ENCODE results near the gene ZNF514. TPM values are rescaled to one million over a fixed set of nuclear protein-coding genes. Genes with fewer than 3 reads are reported as not detected.
A peak's percentile ranks its signal among the peaks of the same experiment; 100 is the strongest.
"Not testable (repeated sequence)": the region's sequence is repeated elsewhere in the genome, so short reads cannot be mapped to it uniquely, and the experiment has no call there.

The ZNF514 gene
- total RNA-seq, 1 donor from 2014 or later = 8.1 TPM

- TF ChIP-seq CTCF (IDR thresholded peaks at IDR 0.05; ENCODE audit: insufficient read depth, low read depth, low read length) (no peak), EZH2 (IDR thresholded peaks at IDR 0.05; ENCODE audit: insufficient read depth, low read length) (no peak)
- H4K20me1 ChIP-seq (ENCODE audit: insufficient read depth, low read length) = no peaks in the 10 kb centered on the region
- Mint-ChIP-seq H3K27ac (ENCODE audit: unreplicated experiment) (no peak overlapping the region), H3K4me3 (ENCODE audit: unreplicated experiment) (no peak overlapping the region), H3K27me3 (ENCODE audit: low read depth, unreplicated experiment) (peaks cover 10% of the 10 kb centered on the region), H3K36me3 (ENCODE audit: low read depth, unreplicated experiment) (peaks cover 15% of the 10 kb centered on the region), H3K4me1 (ENCODE audit: low read depth, unreplicated experiment) (peaks cover 4% of the 10 kb centered on the region), H3K9me3 (ENCODE audit: unreplicated experiment) (peaks cover 19% of the 10 kb centered on the region)
- no peak overlapping the region for H3K4me3 ChIP-seq (ENCODE audit: insufficient read depth, low read depth, low read length)
- H3K79me2 ChIP-seq (ENCODE audit: insufficient read depth, low read length) = no peaks in the 10 kb centered on the region
- FAIRE-seq (no peak), DNase-seq (ENCODE audit: low read depth) (no peak)
- H3K27me3 ChIP-seq (ENCODE audit: insufficient read depth, low read length) = no peaks in the 10 kb centered on the region
- H2AFZ ChIP-seq (ENCODE audit: low read depth, low read length) = no peak overlapping the region
- H3K9ac ChIP-seq (ENCODE audit: low read length) = no peak overlapping the region
- H3K9me3 ChIP-seq (ENCODE audit: insufficient read depth, low read depth, low read length) = no peaks in the 10 kb centered on the region
- no peak overlapping the region for H3K27ac ChIP-seq (ENCODE audit: low read depth, low read length)
- no peaks in the 10 kb centered on the region for H3K36me3 ChIP-seq (ENCODE audit: insufficient read depth, low read length)
- H3K4me1 ChIP-seq (ENCODE audit: insufficient read depth, low read length) = no peaks in the 10 kb centered on the region
- H3K4me2 ChIP-seq (ENCODE audit: low read length) = no peak overlapping the region
These were observed 44.3 kb upstream of the ZNF514 start for GRCh38 chr2:95203911-95204310.

GRCh38 chr2:95192956-95193355, 33.3 kb upstream of the ZNF514 start:
- FAIRE-seq; H3K9me3 Mint-ChIP-seq (ENCODE audit: unreplicated experiment); H3K4me2 ChIP-seq (ENCODE audit: low read length); H2AFZ ChIP-seq (ENCODE audit: low read depth, low read length); DNase-seq (ENCODE audit: low read depth); H3K4me3 Mint-ChIP-seq (ENCODE audit: unreplicated experiment); H3K27ac ChIP-seq (ENCODE audit: low read depth, low read length); H4K20me1 ChIP-seq (ENCODE audit: insufficient read depth, low read length); H3K4me3 ChIP-seq (ENCODE audit: insufficient read depth, low read depth, low read length); H3K79me2 ChIP-seq (ENCODE audit: insufficient read depth, low read length); H3K36me3 Mint-ChIP-seq (ENCODE audit: low read depth, unreplicated experiment); H3K9me3 ChIP-seq (ENCODE audit: insufficient read depth, low read depth, low read length); H3K4me1 Mint-ChIP-seq (ENCODE audit: low read depth, unreplicated experiment); H3K27me3 ChIP-seq (ENCODE audit: insufficient read depth, low read length); H3K27ac Mint-ChIP-seq (ENCODE audit: unreplicated experiment); H3K4me1 ChIP-seq (ENCODE audit: insufficient read depth, low read length); H3K9ac ChIP-seq (ENCODE audit: low read length); H3K36me3 ChIP-seq (ENCODE audit: insufficient read depth, low read length): not testable (repeated sequence)
- H3K27me3 Mint-ChIP-seq (ENCODE audit: low read depth, unreplicated experiment) = peaks cover 23% of the 10 kb centered on the region
- TF ChIP-seq CTCF (IDR thresholded peaks at IDR 0.05; ENCODE audit: insufficient read depth, low read depth, low read length) = peak; percentile 10

- H3K4me3 ChIP-seq (ENCODE audit: insufficient read depth, low read depth, low read length) = no peak overlapping the region
- H3K27ac ChIP-seq (ENCODE audit: low read depth, low read length) = no peak overlapping the region
- no peak overlapping the region for H3K27ac Mint-ChIP-seq (ENCODE audit: unreplicated experiment)
- no peaks in the 10 kb centered on the region for H3K4me1 Mint-ChIP-seq (ENCODE audit: low read depth, unreplicated experiment)
- H3K27me3 ChIP-seq (ENCODE audit: insufficient read depth, low read length) = no peaks in the 10 kb centered on the region
- no peaks in the 10 kb centered on the region for H3K79me2 ChIP-seq (ENCODE audit: insufficient read depth, low read length)
- no peak for FAIRE-seq
- peaks cover 22% of the 10 kb centered on the region for H3K9me3 Mint-ChIP-seq (ENCODE audit: unreplicated experiment)
- H3K36me3 Mint-ChIP-seq (ENCODE audit: low read depth, unreplicated experiment) = peaks cover 31% of the 10 kb centered on the region
- no peak overlapping the region for H3K4me2 ChIP-seq (ENCODE audit: low read length)
- no peak overlapping the region for H2AFZ ChIP-seq (ENCODE audit: low read depth, low read length)
- peaks cover 11% of the 10 kb centered on the region for H3K9me3 ChIP-seq (ENCODE audit: insufficient read depth, low read depth, low read length)
- DNase-seq (ENCODE audit: low read depth) = no peak
- H3K27me3 Mint-ChIP-seq (ENCODE audit: low read depth, unreplicated experiment) = peaks cover 3% of the 10 kb centered on the region
- peaks cover 13% of the 10 kb centered on the region for H3K36me3 ChIP-seq (ENCODE audit: insufficient read depth, low read length)
- TF ChIP-seq EZH2 (IDR thresholded peaks at IDR 0.05; ENCODE audit: insufficient read depth, low read length) (no peak), CTCF (IDR thresholded peaks at IDR 0.05; ENCODE audit: insufficient read depth, low read depth, low read length) (no peak)
- H3K9ac ChIP-seq (ENCODE audit: low read length) = no peak overlapping the region
- H4K20me1 ChIP-seq (ENCODE audit: insufficient read depth, low read length) = no peaks in the 10 kb centered on the region
- no peaks in the 10 kb centered on the region for H3K4me1 ChIP-seq (ENCODE audit: insufficient read depth, low read length)
- H3K4me3 Mint-ChIP-seq (ENCODE audit: unreplicated experiment) = no peak overlapping the region
These were observed 26.3 kb upstream of the ZNF514 start for GRCh38 chr2:95185973-95186372.
